IMR-90 (cell line): ENCODE measurements around the gene ZBED4. TPM values are rescaled to one million over a fixed set of nuclear protein-coding genes. Genes with fewer than 3 reads are reported as not detected.

Experiments used
- ATAC-seq: fragments of 200-7000 bp; cut with Tn5 transposase; 2 replicates; pipeline ENCODE4 v1.9.1; 2020; ENCODE audit warnings: low read depth, mild to moderate bottlenecking, moderate library complexity
- BruUV-seq: library from RNA; stranded (reverse); fragments of 400-500 nt; replicated peaks from 2 replicates; lab custom pipeline; 2021; lab: Mats Ljungman, UMichigan
- CTCF ChIA-PET: fragments of 300-600 bp; formaldehyde crosslinking; extraction: SDS; loops from one replicate; lab custom pipeline; 2021; ENCODE audit warnings: antibody characterized with exemption; lab: Yijun Ruan, JAX
- POLR2A ChIA-PET: fragments of 300-600 bp; sonication (Branson Sonifier 250); formaldehyde crosslinking; loops from one replicate; lab custom pipeline; 2022; ENCODE audit warnings: antibody characterized with exemption; ENCODE audit not compliant: unreplicated experiment; lab: Charles Lee
- DNase-seq: peaks from one replicate; pipeline ENCODE4 v3.0.0; 2013
- H2AFZ ChIP-seq: replicated peaks from 2 replicates; pipeline ENCODE3; 2013; ENCODE audit warnings: low read length, mild to moderate bottlenecking; ENCODE audit not compliant: poor library complexity
- H2AK5ac ChIP-seq: 2 replicates; pipeline ENCODE4 v1.6.1; 2013; ENCODE audit warnings: low read depth, low read length, inconsistent platforms
- H2AK9ac ChIP-seq: replicated peaks from 2 replicates; pipeline ENCODE3; 2013; ENCODE audit warnings: mild to moderate bottlenecking, low read depth, low read length, moderate library complexity; ENCODE audit not compliant: poor library complexity
- H2BK120ac ChIP-seq: 2 replicates; pipeline ENCODE4 v1.6.1; 2013; ENCODE audit warnings: low read depth, low read length, inconsistent platforms
- H2BK15ac ChIP-seq: 3 replicates; pipeline ENCODE4 v1.6.1; 2013; ENCODE audit warnings: low read depth, low read length, inconsistent platforms
- H2BK20ac ChIP-seq: 2 replicates; pipeline ENCODE4 v1.6.1; 2013; ENCODE audit warnings: low read depth, mild to moderate bottlenecking, inconsistent platforms, low read length, moderate library complexity
- H2BK5ac ChIP-seq: 2 replicates; pipeline ENCODE4 v1.6.1; 2013; ENCODE audit warnings: mild to moderate bottlenecking, low read depth, low read length, inconsistent platforms; ENCODE audit not compliant: poor library complexity, severe bottlenecking
- H3K14ac ChIP-seq: replicated peaks from 2 replicates; pipeline ENCODE4 v1.6.1; 2013; ENCODE audit warnings: low read depth, low read length, inconsistent platforms
- H3K18ac ChIP-seq: 2 replicates; pipeline ENCODE4 v1.6.1; 2013; ENCODE audit warnings: low read depth, low read length, control low read depth
- H3K23ac ChIP-seq: 2 replicates; pipeline ENCODE4 v1.6.1; 2013; ENCODE audit warnings: low read depth, low read length, inconsistent platforms
- H3K27ac ChIP-seq: 2 replicates; pipeline ENCODE4 v1.5.1; 2013; ENCODE audit warnings: mild to moderate bottlenecking, control low read depth, low read length; ENCODE audit not compliant: insufficient read depth
- H3K27me3 ChIP-seq: 2 replicates; pipeline ENCODE4 v1.6.1; 2013; ENCODE audit warnings: low read length; ENCODE audit not compliant: control insufficient read depth, insufficient read depth
- H3K36me3 ChIP-seq: 2 replicates; pipeline ENCODE4 v1.6.1; 2013; ENCODE audit warnings: low read length, mixed read lengths; ENCODE audit not compliant: control insufficient read depth, insufficient read depth
- H3K4ac ChIP-seq: 2 replicates; pipeline ENCODE4 v1.6.1; 2013; ENCODE audit warnings: low read depth, low read length, inconsistent platforms
- H3K4me1 ChIP-seq: 2 replicates; pipeline ENCODE4 v1.6.1; 2013; ENCODE audit warnings: low read length, mixed read lengths; ENCODE audit not compliant: control insufficient read depth, insufficient read depth
- H3K4me2 ChIP-seq: 2 replicates; pipeline ENCODE4 v1.6.1; 2013; ENCODE audit warnings: low read depth, mild to moderate bottlenecking, control low read depth, low read length, moderate library complexity
- H3K4me3 ChIP-seq: 2 replicates; pipeline ENCODE4 v1.5.1; 2013; ENCODE audit warnings: low read depth, mild to moderate bottlenecking, control low read depth, low read length, moderate library complexity; ENCODE audit not compliant: insufficient read depth
- H3K56ac ChIP-seq: 2 replicates; pipeline ENCODE4 v1.6.1; 2013; ENCODE audit warnings: low read length, inconsistent platforms; ENCODE audit not compliant: insufficient read depth; ENCODE audit errors: extremely low read depth
- H3K79me1 ChIP-seq, 2 experiments: 2 replicates each; pipeline ENCODE4 v1.6.1; 2013; ENCODE audit warnings: low read length in 2 of 2, inconsistent platforms in 1 of 2, low read depth in 1 of 2
- H3K9ac ChIP-seq: 2 replicates; pipeline ENCODE4 v1.6.1; 2013; ENCODE audit warnings: low read depth, low read length, control low read depth
- H3K9me1 ChIP-seq: 2 replicates; pipeline ENCODE4 v1.6.1; 2013; ENCODE audit warnings: low read length, inconsistent platforms; ENCODE audit not compliant: insufficient read depth
- H3K9me3 ChIP-seq: 2 replicates; pipeline ENCODE4 v1.6.1; 2013; ENCODE audit warnings: low read length; ENCODE audit not compliant: control insufficient read depth, insufficient read depth
- H4K20me1 ChIP-seq: 2 replicates; pipeline ENCODE4 v1.6.1; 2013; ENCODE audit warnings: low read length, inconsistent platforms; ENCODE audit not compliant: insufficient read depth
- H4K5ac ChIP-seq: 2 replicates; pipeline ENCODE4 v1.6.1; 2013; ENCODE audit warnings: mild to moderate bottlenecking, low read depth, low read length, control low read depth
- H4K8ac ChIP-seq, 2 experiments: 2 replicates each; pipeline ENCODE4 v1.6.1; 2013; ENCODE audit warnings: low read depth in 2 of 2, low read length in 2 of 2, control low read depth in 1 of 2, inconsistent platforms in 1 of 2
- H4K91ac ChIP-seq: 2 replicates; pipeline ENCODE4 v1.6.1; 2013; ENCODE audit warnings: low read depth, low read length, inconsistent platforms; ENCODE audit not compliant: insufficient read depth
- BHLHE40 ChIP-seq: fragments of 150-350 bp; IDR thresholded peaks from 2 replicates; pipeline ENCODE4 v1.6.1; 2016; ENCODE audit warnings: mild to moderate bottlenecking, low read depth, low read length
- CEBPB ChIP-seq: IDR thresholded peaks from 2 replicates; pipeline ENCODE4 v1.6.1; 2012; ENCODE audit warnings: low read depth, low read length, improper control_type of control experiment
- CHD1 ChIP-seq: IDR thresholded peaks from 2 replicates; pipeline ENCODE4 v1.6.1; 2012; ENCODE audit warnings: low read depth, low read length, improper control_type of control experiment
- CTCF ChIP-seq: conservative IDR thresholded peaks from 2 replicates; pipeline ENCODE4 v1.5.1; 2012; ENCODE audit warnings: mild to moderate bottlenecking, low read depth, low read length, improper control_type of control experiment
- ELK1 ChIP-seq: fragments of 150-350 bp; IDR thresholded peaks from 2 replicates; pipeline ENCODE4 v1.6.1; 2016; ENCODE audit warnings: low read depth, mild to moderate bottlenecking, low read length, moderate library complexity, borderline replicate concordance
- FOS ChIP-seq: fragments of 150-350 bp; IDR thresholded peaks from 2 replicates; pipeline ENCODE4 v1.6.1; 2016; ENCODE audit warnings: low read depth, low read length
- MAFK ChIP-seq: IDR thresholded peaks from 2 replicates; pipeline ENCODE4 v1.6.1; 2012; ENCODE audit warnings: low read depth, low read length, improper control_type of control experiment
- MAZ ChIP-seq: IDR thresholded peaks from 2 replicates; pipeline ENCODE4 v1.6.1; 2012; ENCODE audit warnings: low read depth, mild to moderate bottlenecking, low read length, improper control_type of control experiment, moderate library complexity, borderline replicate concordance
- MXI1 ChIP-seq: IDR thresholded peaks from 2 replicates; pipeline ENCODE4 v1.6.1; 2012; ENCODE audit warnings: low read depth, mild to moderate bottlenecking, low read length, moderate library complexity, borderline replicate concordance
- NFE2L2 ChIP-seq: fragments of 150-350 bp; IDR thresholded peaks from 2 replicates; pipeline ENCODE4 v1.6.1; 2016; ENCODE audit warnings: low read depth, mild to moderate bottlenecking, low read length
- POLR2A ChIP-seq: IDR thresholded peaks from 2 replicates; pipeline ENCODE4 v1.6.1; 2012; ENCODE audit warnings: mild to moderate bottlenecking, low read depth, low read length
- RAD21 ChIP-seq: IDR thresholded peaks from 2 replicates; pipeline ENCODE4 v1.6.1; 2012; ENCODE audit warnings: low read length, improper control_type of control experiment
- RCOR1 ChIP-seq: IDR thresholded peaks from 2 replicates; pipeline ENCODE4 v1.6.1; 2012; ENCODE audit warnings: mild to moderate bottlenecking, low read length, improper control_type of control experiment; ENCODE audit not compliant: insufficient replicate concordance
- RFX5 ChIP-seq: IDR thresholded peaks from 2 replicates; pipeline ENCODE4 v1.8.0; 2012; ENCODE audit warnings: low read depth, mild to moderate bottlenecking, low read length, moderate library complexity
- SMC3 ChIP-seq: fragments of 150-350 bp; IDR thresholded peaks from 2 replicates; pipeline ENCODE4 v1.6.1; 2016; ENCODE audit warnings: low read depth, mild to moderate bottlenecking, antibody characterized with exemption, low read length, moderate library complexity
- USF2 ChIP-seq: fragments of 150-350 bp; IDR thresholded peaks from 2 replicates; pipeline ENCODE4 v1.6.1; 2017; ENCODE audit warnings: mild to moderate bottlenecking, antibody characterized with exemption, low read length, low read depth
- WGBS, 2 experiments: methylation state at CpG; one replicate each; pipeline versions ENCODE4 v1.1.5 to v1.1.7; 2013; ENCODE audit warnings: missing lambda C conversion rate in 2 of 2; ENCODE audit not compliant: insufficient read length in 1 of 2; ENCODE audit errors: extremely low coverage in 2 of 2; 5-methylcytosine and 5-hydroxymethylcytosine counted together
- dilution Hi-C: fragments of 300-500 bp; cut with HindIII; formaldehyde crosslinking; loops from one replicate; pipeline ENCODE4 v1.14.3; 2018; ENCODE audit warnings: low sequenced_read_pairs; ENCODE audit not compliant: unreplicated experiment
- in situ Hi-C: fragments of 300-500 bp; cut with MboI; formaldehyde crosslinking; loops from 3 replicates; pipeline ENCODE4 v1.14.3; 2019; ENCODE audit warnings: low sequenced_read_pairs, inconsistent platforms, mixed read lengths
- intact Hi-C: fragments of 100-400 bp; cut with micrococcal nuclease; formaldehyde crosslinking; loops from 2 replicates; pipeline ENCODE4 v1.10.0; 2022
- polyA plus RNA-seq, 3 experiments: library from polyadenylated mRNA; depleted of rRNA; stranded (reverse); fragments of >200 nt; gene quantifications; 2 replicates each; pipeline ENCODE4 v1.2.3, GENCODE V29; 2012; ENCODE audit warnings: low replicate concordance in 1 of 3
- total RNA-seq: library from RNA; depleted of rRNA; stranded (reverse); fragments of >200 nt; gene quantifications from 2 replicates; pipeline ENCODE4 v1.2.3, GENCODE V29; 2012

ZBED4 gene
- total and polyA plus RNA-seq, 2 of the 4 experiments (the other 2 are of a cell fraction), result 9.3 to 10.5 TPM

GRCh38 chr22:49879871-49880270 lies 26.2 kb downstream of the ZBED4 start:
- TF ChIP-seq CEBPB (no peak), RAD21 (no peak), USF2 (no peak), NFE2L2 (no peak), POLR2A (no peak), ELK1 (no peak), RFX5 (no peak), FOS (no peak), CHD1 (no peak), RCOR1 (no peak), MAFK (no peak), SMC3 (no peak), MXI1 (no peak), CTCF (no peak), BHLHE40 (no peak), MAZ (no peak)
- no peak overlapping the region for H3K9ac ChIP-seq
- H3K56ac ChIP-seq, result no peak overlapping the region
- H2BK15ac ChIP-seq, result no peak overlapping the region
- no peak overlapping the region for H2BK20ac ChIP-seq
- no peak overlapping the region for H2BK120ac ChIP-seq
- BruUV-seq, result no TSS peak
- peaks cover 16% of the 10 kb centered on the region for H3K36me3 ChIP-seq
- no peak overlapping the region for H2BK5ac ChIP-seq
- DNase-seq (no peak), ATAC-seq (no peak)
- whole genome bisulfite sequencing, 2 experiments, result 96% methylated on average over 6 of the region's 9 CpGs; no CpG with 5 or more reads in 1 of the 2 experiments
- intact Hi-C loops (no loop called here), dilution Hi-C loops (no loop called here), in situ Hi-C loops (no loop called here)
- peaks cover 22 to 66% of the 10 kb centered on the region in 2 experiments for H3K79me1 ChIP-seq
- no peak overlapping the region for H2AFZ ChIP-seq
- H3K23ac ChIP-seq, result no peak overlapping the region
- peaks cover 2% of the 10 kb centered on the region; the same call in 1 of the 2 replicates for H3K9me3 ChIP-seq
- H3K4me1 ChIP-seq, result peaks cover 4% of the 10 kb centered on the region; the same call in 1 of the 2 replicates
- no peak overlapping the region for H3K4me2 ChIP-seq
- no peak overlapping the region for H3K18ac ChIP-seq
- H3K4me3 ChIP-seq, result no peak overlapping the region
- H2AK5ac ChIP-seq, result no peak overlapping the region
- no peak overlapping the region for H4K8ac ChIP-seq
- ChIA-PET CTCF (no interaction called here), POLR2A (no interaction called here)
- H4K91ac ChIP-seq, result no peak overlapping the region
- H3K9me1 ChIP-seq, result peaks cover 11% of the 10 kb centered on the region
- H3K4ac ChIP-seq, result no peak overlapping the region
- no peak overlapping the region for H3K27ac ChIP-seq
- H2AK9ac ChIP-seq, result no peak overlapping the region
- no peak overlapping the region for H4K5ac ChIP-seq
- H3K14ac ChIP-seq, result no peak overlapping the region
- H4K20me1 ChIP-seq, result peaks cover 42% of the 10 kb centered on the region
- no peaks in the 10 kb centered on the region for H3K27me3 ChIP-seq
